Endothelial cell of umbilical vein (primary cell): ENCODE measurements around the gene MADCAM1. TPM values are rescaled to one million over a fixed set of nuclear protein-coding genes. Genes with fewer than 3 reads are reported as not detected.

Experiments
- BruUV-seq: library from RNA; stranded (reverse); fragments of 400-500 nt; replicated peaks from 2 replicates; lab custom pipeline; 2021; lab: Mats Ljungman, UMichigan
- CTCF ChIA-PET: fragments of 300-600, 350-600 bp; sonication (Branson Sonifier 250); formaldehyde crosslinking; loops from one replicate; lab custom pipeline; 2021; ENCODE audit warnings: antibody characterized with exemption, inconsistent platforms; lab: Charles Lee
- POLR2A ChIA-PET: fragments of 300-600, 350-600 bp; sonication (Branson Sonifier 250); formaldehyde crosslinking; loops from one replicate; lab custom pipeline; 2021; ENCODE audit warnings: antibody characterized with exemption, inconsistent platforms; lab: Charles Lee
- DNase-seq: peaks from one replicate; pipeline ENCODE4 v3.0.0-alpha.2; 2011; ENCODE audit warnings: low read depth, low spot score
- FAIRE-seq: peaks from 2 replicates; lab custom pipeline; 2011; peaks lifted over from hg19 to GRCh38; lab: Jason Lieb, UNC
- H2AFZ ChIP-seq: 2 replicates; pipeline ENCODE4 v1.6.0; 2012; ENCODE audit warnings: low read depth, low read length, control low read depth, inconsistent platforms
- H3K27ac ChIP-seq: 2 replicates; pipeline ENCODE4 v1.5.1; 2011; ENCODE audit warnings: low read depth, mild to moderate bottlenecking, control low read depth, low read length, moderate library complexity; ENCODE audit not compliant: insufficient read depth
- H3K27me3 ChIP-seq, 2 experiments: 2 replicates each; pipeline versions ENCODE4 v1.6.0 to v1.6.1; 2011; ENCODE audit warnings: low read length in 2 of 2, mixed read lengths in 1 of 2; ENCODE audit not compliant: control insufficient read depth in 2 of 2, insufficient read depth in 2 of 2
- H3K36me3 ChIP-seq, 2 experiments: 2 replicates in 1 of 2; 3 replicates in 1 of 2; pipeline ENCODE4 v1.5.1; 2011; ENCODE audit warnings: low read length in 2 of 2, mild to moderate bottlenecking in 1 of 2, moderate library complexity in 1 of 2; ENCODE audit not compliant: control insufficient read depth in 2 of 2, insufficient read depth in 2 of 2; ENCODE audit errors: extremely low read depth in 1 of 2
- H3K4me1 ChIP-seq: 3 replicates; pipeline ENCODE4 v1.5.1; 2011; ENCODE audit warnings: mild to moderate bottlenecking, low read length; ENCODE audit not compliant: control insufficient read depth, insufficient read depth; ENCODE audit errors: extremely low read depth
- H3K4me2 ChIP-seq: 2 replicates; pipeline ENCODE4 v1.6.1; 2011; ENCODE audit warnings: low read length, control low read depth, mixed read lengths; ENCODE audit not compliant: insufficient read depth
- H3K4me3 ChIP-seq, 3 experiments: fragments of 200-600 bp in 1 of 3; sonication (generic), shearing (Covaris generic) in 1 of 3; replicated peaks in 1 of 3; 2 replicates each; pipeline ENCODE4 v1.5.1; 2011 to 2016; ENCODE audit warnings: control low read depth in 3 of 3, low read length in 3 of 3, mild to moderate bottlenecking in 2 of 3, inconsistent platforms in 1 of 3, low read depth in 1 of 3, moderate library complexity in 1 of 3; ENCODE audit not compliant: insufficient read depth in 1 of 3
- H3K79me2 ChIP-seq: 2 replicates; pipeline ENCODE4 v1.6.0; 2012; ENCODE audit warnings: low read length, inconsistent platforms; ENCODE audit not compliant: control insufficient read depth, insufficient read depth
- H3K9ac ChIP-seq: replicated peaks from 2 replicates; pipeline ENCODE3; 2011; ENCODE audit warnings: low read length, control low read depth; ENCODE audit not compliant: insufficient read depth; ENCODE audit errors: extremely low read depth
- H3K9me1 ChIP-seq: replicated peaks from 3 replicates; pipeline ENCODE4 v1.6.0; 2011; ENCODE audit warnings: mild to moderate bottlenecking, low read length; ENCODE audit not compliant: control insufficient read depth, insufficient read depth; ENCODE audit errors: extremely low read depth
- H3K9me3 ChIP-seq: replicated peaks from 2 replicates; pipeline ENCODE4 v1.5.1; 2012; ENCODE audit warnings: low read length, inconsistent platforms; ENCODE audit not compliant: control insufficient read depth, insufficient read depth
- H4K20me1 ChIP-seq: replicated peaks from 2 replicates; pipeline ENCODE3; 2011; ENCODE audit warnings: mild to moderate bottlenecking, low read length; ENCODE audit not compliant: control insufficient read depth, insufficient read depth; ENCODE audit errors: extremely low read depth
- EZH2 ChIP-seq: IDR thresholded peaks from 2 replicates; pipeline ENCODE4 v1.6.1; 2012; ENCODE audit warnings: borderline replicate concordance, low read depth, mild to moderate bottlenecking, moderate library complexity, low read length, inconsistent platforms; ENCODE audit not compliant: severe bottlenecking
- FOS ChIP-seq: IDR thresholded peaks from 2 replicates; pipeline ENCODE4 v1.6.1; 2011; ENCODE audit warnings: mild to moderate bottlenecking, low read length, moderate library complexity, borderline replicate concordance; ENCODE audit not compliant: insufficient read depth
- GATA2 ChIP-seq: IDR thresholded peaks from 2 replicates; pipeline ENCODE4 v1.7.0; 2011; ENCODE audit warnings: low read depth, mild to moderate bottlenecking, moderate library complexity, mixed read lengths, low read length; ENCODE audit not compliant: insufficient read length, insufficient read depth
- JUN ChIP-seq: IDR thresholded peaks from 2 replicates; pipeline ENCODE4 v1.6.1; 2011; ENCODE audit warnings: borderline replicate concordance, low read depth; ENCODE audit not compliant: insufficient read length, insufficient read depth
- MYC ChIP-seq: IDR thresholded peaks from one replicate; pipeline ENCODE4 v1.6.1; 2011; ENCODE audit warnings: mild to moderate bottlenecking, low read depth, low read length
- POLR2A ChIP-seq: IDR thresholded peaks from 2 replicates; pipeline ENCODE4 v1.6.1; 2012; ENCODE audit warnings: low read depth, mild to moderate bottlenecking, control low read depth, low read length
- POLR2AphosphoS5 ChIP-seq: IDR thresholded peaks from 2 replicates; pipeline ENCODE4 v1.6.1; 2012; ENCODE audit warnings: low read depth, mild to moderate bottlenecking, control low read depth, low read length, moderate library complexity; ENCODE audit not compliant: insufficient read depth
- dilution Hi-C: fragments of 300-500 bp; cut with MboI; formaldehyde crosslinking; loops from one replicate; pipeline ENCODE4 v1.15.0; 2019; ENCODE audit warnings: low sequenced_read_pairs; ENCODE audit not compliant: extremely low pct_ligation_motif_present
- intact Hi-C: fragments of 100-400 bp; cut with micrococcal nuclease; formaldehyde crosslinking; loops from one replicate; pipeline ENCODE4 v1.10.0; 2022
- polyA plus RNA-seq, 4 experiments: library from polyadenylated mRNA; depleted of rRNA in 3 of 4; stranded (reverse) in 3 of 4; unstranded in 1 of 4; fragments of >200 nt; gene quantifications; 2 replicates each; pipeline versions ENCODE4 v1.2.1 to v1.2.3, GENCODE V29; 2011 to 2012; ENCODE audit warnings: missing spikeins in 1 of 4
- total RNA-seq: library from RNA; stranded (reverse); gene quantifications from 2 replicates; pipeline ENCODE4 v1.2.3, GENCODE V29; 2021
- TF ChIP-seq, protein P1 (sequence below), 2 donors: IDR thresholded peaks; 1 replicate in 1 of 2; 2 replicates in 1 of 2; pipeline ENCODE4 v1.5.1; 2011; ENCODE audit warnings: low read length in 2 of 2, mild to moderate bottlenecking in 2 of 2, moderate library complexity in 2 of 2, control low read depth in 1 of 2, inconsistent platforms in 1 of 2, low read depth in 1 of 2; ENCODE audit not compliant: insufficient read depth in 1 of 2; ENCODE audit errors: extremely low read depth in 1 of 2
- TF ChIP-seq, protein P2 (sequence below): IDR thresholded peaks from 2 replicates; pipeline ENCODE4 v1.6.1; 2011; ENCODE audit not compliant: insufficient read depth, insufficient read length

MADCAM1 gene
- total and polyA plus RNA-seq, 2 donors (not counting 3 experiments of a cell fraction or from before 2014, with no cell fraction given) = 0.07 to 0.31 TPM

DNA sequence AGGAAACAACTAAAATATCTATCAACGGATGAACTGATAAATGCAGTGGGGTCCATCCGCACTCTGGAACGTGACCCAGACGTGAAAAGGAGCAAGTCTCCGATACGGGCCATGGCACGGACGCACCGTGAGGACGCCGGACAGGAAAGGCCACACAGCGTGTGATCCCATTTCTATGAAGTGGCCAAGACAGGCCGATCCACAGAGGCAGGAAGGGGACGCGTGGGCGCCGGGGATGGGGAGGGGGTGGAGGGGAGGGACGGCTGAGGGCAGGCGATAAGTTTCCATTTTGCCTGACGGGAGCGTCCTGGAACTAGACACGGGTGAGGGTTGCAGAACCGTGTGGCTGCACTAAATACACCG is 49.2 kb upstream of the MADCAM1 start:
- POLR2A ChIA-PET = no interaction called here
- Histone ChIP-seq H3K27ac (no peak overlapping the region), H4K20me1 (no peaks in the 10 kb centered on the region), H3K36me3 (no peaks in the 10 kb centered on the region), H2AFZ (no peak overlapping the region), H3K4me2 (no peak overlapping the region), H3K9me3 (no peaks in the 10 kb centered on the region), H3K27me3 (no peaks in the 10 kb centered on the region), H3K9ac (no peak overlapping the region), H3K79me2 (no peaks in the 10 kb centered on the region), H3K4me3 (no peak overlapping the region), H3K4me1 (no peaks in the 10 kb centered on the region), H3K9me1 (no peaks in the 10 kb centered on the region)
- intact Hi-C loops (no loop called here), dilution Hi-C loops (no loop called here)
- no peak for DNase-seq
- TF ChIP-seq MYC (no peak), FOS (no peak), POLR2AphosphoS5 (no peak), JUN (no peak), POLR2A (no peak), EZH2 (no peak), GATA2 (no peak)
- TF ChIP-seq, protein P1, sequence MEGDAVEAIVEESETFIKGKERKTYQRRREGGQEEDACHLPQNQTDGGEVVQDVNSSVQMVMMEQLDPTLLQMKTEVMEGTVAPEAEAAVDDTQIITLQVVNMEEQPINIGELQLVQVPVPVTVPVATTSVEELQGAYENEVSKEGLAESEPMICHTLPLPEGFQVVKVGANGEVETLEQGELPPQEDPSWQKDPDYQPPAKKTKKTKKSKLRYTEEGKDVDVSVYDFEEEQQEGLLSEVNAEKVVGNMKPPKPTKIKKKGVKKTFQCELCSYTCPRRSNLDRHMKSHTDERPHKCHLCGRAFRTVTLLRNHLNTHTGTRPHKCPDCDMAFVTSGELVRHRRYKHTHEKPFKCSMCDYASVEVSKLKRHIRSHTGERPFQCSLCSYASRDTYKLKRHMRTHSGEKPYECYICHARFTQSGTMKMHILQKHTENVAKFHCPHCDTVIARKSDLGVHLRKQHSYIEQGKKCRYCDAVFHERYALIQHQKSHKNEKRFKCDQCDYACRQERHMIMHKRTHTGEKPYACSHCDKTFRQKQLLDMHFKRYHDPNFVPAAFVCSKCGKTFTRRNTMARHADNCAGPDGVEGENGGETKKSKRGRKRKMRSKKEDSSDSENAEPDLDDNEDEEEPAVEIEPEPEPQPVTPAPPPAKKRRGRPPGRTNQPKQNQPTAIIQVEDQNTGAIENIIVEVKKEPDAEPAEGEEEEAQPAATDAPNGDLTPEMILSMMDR (IDR thresholded peaks at IDR 0.05; ENCODE audit: extremely low read depth in 1 of 2, insufficient read depth in 1 of 2, low read depth in 1 of 2, low read length in 2 of 2) = no peak
- TF ChIP-seq, protein P2, sequence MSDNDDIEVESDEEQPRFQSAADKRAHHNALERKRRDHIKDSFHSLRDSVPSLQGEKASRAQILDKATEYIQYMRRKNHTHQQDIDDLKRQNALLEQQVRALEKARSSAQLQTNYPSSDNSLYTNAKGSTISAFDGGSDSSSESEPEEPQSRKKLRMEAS = no peak
- no TSS peak for BruUV-seq
- CTCF ChIA-PET = no interaction called here
- FAIRE-seq = no peak
